HepG2 (cell line): ENCODE data around the gene RHBDD2. TPM values are rescaled to one million over a fixed set of nuclear protein-coding genes. Genes with fewer than 3 reads are reported as not detected.

Experiments
- AKAP8 ChIP-seq: sonication (generic); formaldehyde crosslinking; IDR thresholded peaks from 2 replicates; pipeline ENCODE4 v1.5.1; 2020; ENCODE audit warnings: mild to moderate bottlenecking, missing genetic modification reagents
- ATF6 ChIP-seq: sonication (generic); formaldehyde crosslinking; conservative IDR thresholded peaks from 2 replicates; pipeline ENCODE4 v1.4.0; 2020; ENCODE audit warnings: missing genetic modification reagents
- CREM ChIP-seq, 2 experiments: sonication (generic) in 1 of 2; formaldehyde crosslinking in 1 of 2; IDR thresholded peaks; 2 replicates each; pipeline versions ENCODE4 v1.4.0 to v1.6.1; 2016 to 2020; ENCODE audit warnings: antibody characterized with exemption in 1 of 2, mild to moderate bottlenecking in 1 of 2, missing genetic modification reagents in 1 of 2
- FOXP1 ChIP-seq, 2 experiments: fragments of 450-650 bp in 1 of 2; IDR thresholded peaks; 2 replicates each; pipeline ENCODE4 v1.6.1; 2017 to 2018; ENCODE audit warnings: antibody characterized with exemption in 1 of 2
- HDAC2 ChIP-seq: sonication (generic); formaldehyde crosslinking; IDR thresholded peaks from 2 replicates; pipeline ENCODE4 v1.4.0; 2020; ENCODE audit warnings: missing genetic modification reagents
- KDM5B ChIP-seq: sonication (generic); formaldehyde crosslinking; IDR thresholded peaks from 2 replicates; pipeline ENCODE4 v1.4.0; 2020; ENCODE audit warnings: missing genetic modification reagents, mild to moderate bottlenecking, borderline replicate concordance
- LCORL ChIP-seq, 2 experiments: fragments of 450-650 bp in 1 of 2; sonication (generic) in 1 of 2; formaldehyde crosslinking in 1 of 2; IDR thresholded peaks; 2 replicates each; pipeline versions ENCODE4 v1.5.0 to v1.6.1; 2017 to 2020; ENCODE audit warnings: antibody characterized with exemption in 1 of 2, missing genetic modification reagents in 1 of 2
- PITX1 ChIP-seq: sonication (generic); formaldehyde crosslinking; IDR thresholded peaks from 2 replicates; pipeline ENCODE4 v1.5.1; 2020; ENCODE audit warnings: mild to moderate bottlenecking, missing genetic modification reagents
- RFX1 ChIP-seq: fragments of 450-650 bp; IDR thresholded peaks from 2 replicates; pipeline ENCODE4 v1.6.1; 2017
- SALL1 ChIP-seq: sonication (generic); formaldehyde crosslinking; IDR thresholded peaks from 2 replicates; pipeline ENCODE4 v1.8.0; 2022; ENCODE audit warnings: mild to moderate bottlenecking, missing genetic modification reagents
- TFE3 ChIP-seq: IDR thresholded peaks from 2 replicates; pipeline ENCODE4 v1.6.1; 2016
- ZFP36L2 ChIP-seq: sonication (generic); formaldehyde crosslinking; IDR thresholded peaks from 2 replicates; pipeline ENCODE4 v1.4.0; 2020; ENCODE audit warnings: missing genetic modification reagents
- ZNF18 ChIP-seq: sonication (generic); formaldehyde crosslinking; IDR thresholded peaks from 2 replicates; pipeline ENCODE4 v1.8.0; 2022; ENCODE audit warnings: mild to moderate bottlenecking, missing genetic modification reagents; ENCODE audit not compliant: insufficient replicate concordance
- ZNF550 ChIP-seq: sonication (generic); formaldehyde crosslinking; IDR thresholded peaks from 2 replicates; pipeline ENCODE4 v1.4.0; 2020; ENCODE audit warnings: mild to moderate bottlenecking, missing genetic modification reagents, borderline replicate concordance
- ZNF574 ChIP-seq: sonication (generic); formaldehyde crosslinking; IDR thresholded peaks from 2 replicates; pipeline ENCODE4 v1.4.0; 2020; ENCODE audit warnings: missing genetic modification reagents
- polyA plus RNA-seq, 8 experiments: library from polyadenylated mRNA; depleted of rRNA in 3 of 8; stranded (reverse) in 7 of 8; unstranded in 1 of 8; fragments of >200 nt; fragmentation: Illumina TruSeq in 4 of 8; extraction: Trizol in 4 of 8; gene quantifications; 2 replicates each; pipeline versions ENCODE4 v1.2.1 to v1.2.3, GENCODE V29; 2011 to 2016; ENCODE audit warnings: low read depth in 4 of 8, missing spikeins in 1 of 8, mixed read lengths in 1 of 8; ENCODE audit not compliant: insufficient read depth in 1 of 8
- total RNA-seq, 5 experiments: library from RNA; depleted of rRNA; stranded (reverse); fragments of >200 nt; fragmentation: Illumina TruSeq; extraction: Trizol; gene quantifications; 2 replicates each; pipeline ENCODE4 v1.2.3, GENCODE V29; 2016; ENCODE audit warnings: low read depth in 1 of 5
- TF ChIP-seq, protein P1 (sequence below): IDR thresholded peaks from 2 replicates; pipeline ENCODE4 v1.6.1; 2018; ENCODE audit warnings: missing genetic modification reagents, mild to moderate bottlenecking, missing compliant biosample characterization
- TF ChIP-seq, protein P2 (sequence below), 2 experiments: fragments of 450-650 bp in 1 of 2; sonication (generic) in 1 of 2; formaldehyde crosslinking; IDR thresholded peaks; 2 replicates each; pipeline versions ENCODE4 v1.5.0 to v1.8.0; 2020 to 2022; ENCODE audit warnings: mild to moderate bottlenecking in 1 of 2, missing genetic modification reagents in 1 of 2

RHBDD2 gene
- total and polyA plus RNA-seq, 2 of the 13 experiments (the other 11 are each of a cell fraction or from before 2014, with no cell fraction given) = 23.1 to 26.4 TPM

DNA sequence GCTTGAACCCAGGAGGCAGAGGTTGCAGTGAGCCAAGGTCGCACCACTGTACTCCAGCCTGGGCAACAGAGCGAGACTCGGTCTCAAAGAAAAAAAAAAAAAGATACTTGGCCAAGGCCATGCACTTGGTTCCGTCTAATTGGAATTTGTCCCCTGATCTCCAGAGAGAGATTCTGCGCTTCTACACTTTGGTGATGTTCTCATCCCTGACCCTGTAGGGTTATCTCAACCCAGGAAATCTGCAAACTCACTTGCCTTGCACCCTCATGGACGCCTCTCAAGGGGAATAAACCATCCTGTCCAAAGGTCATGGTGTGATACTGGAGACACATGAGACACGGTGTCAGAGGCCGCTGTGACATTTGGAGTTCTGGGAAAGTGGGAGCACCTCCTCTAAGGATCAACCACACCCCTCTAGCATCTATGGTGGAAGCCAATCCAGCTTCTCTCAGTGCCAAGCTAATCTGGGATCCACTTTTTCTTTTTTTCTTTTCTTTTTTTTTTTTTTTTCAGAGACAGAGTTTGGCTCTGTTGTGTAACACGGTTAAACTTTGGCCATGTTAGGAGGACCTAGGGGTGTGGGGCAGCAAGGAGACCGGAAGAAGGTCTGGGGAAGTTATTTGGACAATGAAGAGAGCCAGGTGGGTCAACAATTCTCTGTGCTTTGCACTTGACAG is 28.3 kb downstream of the RHBDD2 start (continued):
- peak; percentile 66 for TF ChIP-seq ZNF574 (CRISPR knock-in tag)
- peak; percentile 80 for TF ChIP-seq CREM (IDR thresholded peaks at IDR 0.05)
- TF ChIP-seq CREM (CRISPR knock-in tag; IDR thresholded peaks at IDR 0.05) = no peak
- TF ChIP-seq SALL1 = peak; percentile 78
- TF ChIP-seq, protein P1, sequence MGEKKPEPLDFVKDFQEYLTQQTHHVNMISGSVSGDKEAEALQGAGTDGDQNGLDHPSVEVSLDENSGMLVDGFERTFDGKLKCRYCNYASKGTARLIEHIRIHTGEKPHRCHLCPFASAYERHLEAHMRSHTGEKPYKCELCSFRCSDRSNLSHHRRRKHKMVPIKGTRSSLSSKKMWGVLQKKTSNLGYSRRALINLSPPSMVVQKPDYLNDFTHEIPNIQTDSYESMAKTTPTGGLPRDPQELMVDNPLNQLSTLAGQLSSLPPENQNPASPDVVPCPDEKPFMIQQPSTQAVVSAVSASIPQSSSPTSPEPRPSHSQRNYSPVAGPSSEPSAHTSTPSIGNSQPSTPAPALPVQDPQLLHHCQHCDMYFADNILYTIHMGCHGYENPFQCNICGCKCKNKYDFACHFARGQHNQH (CRISPR knock-in tag) = peak; percentile 35; the same call in 1 of the 2 replicates
- 0 out of 2 replicates have a peak, but pooled peaks have one; percentile 38 for TF ChIP-seq FOXP1 (IDR thresholded peaks at IDR 0.05)
- TF ChIP-seq FOXP1 (CRISPR knock-in tag; IDR thresholded peaks at IDR 0.05) = peak; percentile 40
- peak; percentile 70 for TF ChIP-seq PITX1 (CRISPR knock-in tag)
- TF ChIP-seq ZNF550 = no peak
- TF ChIP-seq KDM5B (CRISPR knock-in tag) = no peak
- TF ChIP-seq ZNF18 = peak; percentile 24
- no peak for TF ChIP-seq RFX1
- no peak for TF ChIP-seq ATF6
- TF ChIP-seq TFE3 (CRISPR knock-in tag) = peak; percentile 33; the same call in 1 of the 2 replicates
- TF ChIP-seq, protein P2, sequence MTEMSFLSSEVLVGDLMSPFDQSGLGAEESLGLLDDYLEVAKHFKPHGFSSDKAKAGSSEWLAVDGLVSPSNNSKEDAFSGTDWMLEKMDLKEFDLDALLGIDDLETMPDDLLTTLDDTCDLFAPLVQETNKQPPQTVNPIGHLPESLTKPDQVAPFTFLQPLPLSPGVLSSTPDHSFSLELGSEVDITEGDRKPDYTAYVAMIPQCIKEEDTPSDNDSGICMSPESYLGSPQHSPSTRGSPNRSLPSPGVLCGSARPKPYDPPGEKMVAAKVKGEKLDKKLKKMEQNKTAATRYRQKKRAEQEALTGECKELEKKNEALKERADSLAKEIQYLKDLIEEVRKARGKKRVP (CRISPR knock-in tag; IDR thresholded peaks at IDR 0.05) = no peak
- TF ChIP-seq LCORL (IDR thresholded peaks at IDR 0.05) = peak; percentile 95
- peak; percentile 64; the same call in 1 of the 2 replicates for TF ChIP-seq LCORL (CRISPR knock-in tag; IDR thresholded peaks at IDR 0.05)
- TF ChIP-seq HDAC2 (CRISPR knock-in tag) = peak; percentile 82
- no peak for TF ChIP-seq ZFP36L2 (CRISPR knock-in tag)
- peak; percentile 51; the same call in 1 of the 2 replicates for TF ChIP-seq AKAP8
